Thyroid gland (tissue), 4 donors: ENCODE results near the gene PTGER3. TPM values are rescaled to one million over a fixed set of nuclear protein-coding genes. Genes with fewer than 3 reads are reported as not detected.

ENCODE experiments used
- DNase-seq, 2 donors: peaks; one replicate each; pipeline ENCODE4 v3.0.0-alpha.2; 2019
- H3K27ac ChIP-seq, 3 donors: fragments of 200-600 bp; sonication (generic); 1 replicate in 2 of 3; 2 replicates in 1 of 3; pipeline ENCODE4 v1.5.1; 2016 to 2019; ENCODE audit warnings: mild to moderate bottlenecking in 1 of 3, moderate library complexity in 1 of 3
- H3K27me3 ChIP-seq: fragments of 200-600 bp; sonication (generic); one replicate; pipeline ENCODE4 v1.5.1; 2019
- H3K36me3 ChIP-seq, 2 donors: fragments of 200-600 bp; sonication (generic); one replicate each; pipeline ENCODE4 v1.5.1; 2016 to 2019
- H3K4me1 ChIP-seq, 2 donors: fragments of 200-600 bp; sonication (generic); one replicate each; pipeline ENCODE4 v1.5.1; 2017 to 2019
- H3K4me3 ChIP-seq, 3 donors: fragments of 200-600 bp; sonication (generic); replicated peaks in 1 of 3; 1 replicate in 2 of 3; 2 replicates in 1 of 3; pipeline ENCODE4 v1.5.1; 2016; ENCODE audit warnings: mild to moderate bottlenecking in 1 of 3
- H3K9me3 ChIP-seq: fragments of 200-600 bp; sonication (generic); one replicate; pipeline ENCODE4 v1.5.1; 2017
- POLR2A ChIP-seq, 2 donors: fragments of 450-650 bp; IDR thresholded peaks; one replicate each; pipeline ENCODE4 v1.6.1; 2017; ENCODE audit warnings: antibody characterized with exemption in 2 of 2, mild to moderate bottlenecking in 2 of 2, moderate library complexity in 1 of 2
- WGBS, 2 donors: methylation state at CpG; one replicate each; pipeline ENCODE4 v1.1.5; 2017; 5-methylcytosine and 5-hydroxymethylcytosine counted together
- intact Hi-C: fragments of 100-400 bp; cut with DNase I; formaldehyde crosslinking; loops from one replicate; pipeline ENCODE4 v1.15.1; 2023
- total RNA-seq, 4 donors: library from RNA; depleted of rRNA; stranded (reverse); fragments of >200 nt; gene quantifications; one replicate each; pipeline ENCODE4 v1.2.3, GENCODE V29; 2016
- TF ChIP-seq, protein P1 (sequence below), 6 experiments: fragments of 200-600 bp in 3 of 6; fragments of 450-650 bp in 3 of 6; sonication (generic) in 3 of 6; IDR thresholded peaks; one replicate each; pipeline ENCODE4 v1.5.1; 2016 to 2019; ENCODE audit warnings: antibody characterized with exemption in 6 of 6, mild to moderate bottlenecking in 2 of 6, inconsistent platforms in 1 of 6, moderate library complexity in 1 of 6

The PTGER3 gene
- total RNA-seq: 1 to 10 TPM in 3 of 4 donors, under 1 TPM in 1; 0.39 to 6.4 (median 2.1) TPM

DNA sequence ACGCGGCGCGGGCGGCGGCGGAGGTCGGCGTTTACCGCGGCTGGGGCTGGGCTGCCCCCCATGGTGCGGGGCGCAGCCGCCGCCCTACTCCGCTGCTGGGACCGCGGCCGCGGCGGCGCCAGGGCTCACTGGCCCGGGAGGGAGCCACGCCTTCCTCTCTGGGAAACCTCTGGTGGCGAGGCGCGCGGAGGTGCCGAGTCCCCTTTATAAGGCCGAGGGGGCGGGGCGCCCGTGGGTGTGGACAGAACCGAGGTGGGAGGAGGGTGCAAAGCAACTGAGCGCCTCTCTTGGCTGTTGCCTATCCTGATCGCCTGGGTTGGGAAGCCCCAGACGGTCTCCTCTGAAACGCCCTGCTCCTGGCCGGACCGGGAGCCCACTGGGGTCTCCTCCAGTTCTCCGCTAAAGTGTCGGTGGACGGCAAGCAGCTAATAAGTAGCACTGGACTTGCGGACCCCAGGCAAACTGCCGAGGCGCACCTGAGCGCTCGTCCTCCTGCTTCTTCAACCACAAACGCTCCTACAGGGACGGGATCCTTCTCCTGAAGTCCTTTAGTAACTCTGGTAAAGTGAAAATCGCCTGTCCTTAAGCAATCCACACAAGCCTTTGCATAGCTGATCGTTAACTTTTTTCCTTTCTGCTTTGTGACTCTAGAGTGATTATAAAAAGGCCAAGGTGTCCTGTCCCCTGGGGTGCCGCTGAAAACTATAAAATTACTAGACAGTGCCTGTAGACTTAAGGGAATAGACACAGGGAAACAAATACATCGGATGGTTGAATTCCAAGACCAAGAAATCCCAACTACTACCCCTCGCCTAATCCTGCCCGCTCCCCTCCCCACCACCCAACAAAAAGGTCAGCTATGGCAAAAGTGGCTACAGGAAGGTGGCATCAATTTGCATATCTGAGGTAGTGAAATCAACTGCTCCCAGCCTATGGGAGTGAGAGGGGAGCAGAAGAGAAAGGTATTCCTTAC lies at the start of gene PTGER3:
TSS of gene PTGER3 (minus strand) at position 182 of the 973 bp plus-strand sequence. CDS start 239 bp downstream, outside the sequence.
- Histone ChIP-seq H3K27ac (no peak within 1 kb of the TSS), H3K4me3 (peak within 1 kb of the TSS; percentile 1 to 41 (median 18)), H3K9me3 (no peaks in the 10 kb centered on the region), H3K27me3 (peaks cover 8% of the 10 kb centered on the region), H3K4me1 (peaks cover 5 to 20% of the 10 kb centered on the region in 2 donors), H3K36me3 (no peaks in the 10 kb centered on the region)
- 8 to 23% methylated on average over 12 to 33 of the region's 56 CpGs for WGBS, 2 donors
- TF ChIP-seq POLR2A (IDR thresholded peaks at IDR 0.05): peak in 1 of 2 donors; percentile 12
- TF ChIP-seq, protein P1, sequence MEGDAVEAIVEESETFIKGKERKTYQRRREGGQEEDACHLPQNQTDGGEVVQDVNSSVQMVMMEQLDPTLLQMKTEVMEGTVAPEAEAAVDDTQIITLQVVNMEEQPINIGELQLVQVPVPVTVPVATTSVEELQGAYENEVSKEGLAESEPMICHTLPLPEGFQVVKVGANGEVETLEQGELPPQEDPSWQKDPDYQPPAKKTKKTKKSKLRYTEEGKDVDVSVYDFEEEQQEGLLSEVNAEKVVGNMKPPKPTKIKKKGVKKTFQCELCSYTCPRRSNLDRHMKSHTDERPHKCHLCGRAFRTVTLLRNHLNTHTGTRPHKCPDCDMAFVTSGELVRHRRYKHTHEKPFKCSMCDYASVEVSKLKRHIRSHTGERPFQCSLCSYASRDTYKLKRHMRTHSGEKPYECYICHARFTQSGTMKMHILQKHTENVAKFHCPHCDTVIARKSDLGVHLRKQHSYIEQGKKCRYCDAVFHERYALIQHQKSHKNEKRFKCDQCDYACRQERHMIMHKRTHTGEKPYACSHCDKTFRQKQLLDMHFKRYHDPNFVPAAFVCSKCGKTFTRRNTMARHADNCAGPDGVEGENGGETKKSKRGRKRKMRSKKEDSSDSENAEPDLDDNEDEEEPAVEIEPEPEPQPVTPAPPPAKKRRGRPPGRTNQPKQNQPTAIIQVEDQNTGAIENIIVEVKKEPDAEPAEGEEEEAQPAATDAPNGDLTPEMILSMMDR (IDR thresholded peaks at IDR 0.05): no peak
- peak; percentile 53 to 61 for DNase-seq
- intact Hi-C loops: loop anchor here (5.0 kb wide), 1 partner anchor 361 kb away; no protein-coding TSS in a partner anchor

GRCh38 chr1:71094913-71095312 lies 47.3 kb upstream of the PTGER3 start:
- TF ChIP-seq, protein P1 (IDR thresholded peaks at IDR 0.05): no peak
- no peak for TF ChIP-seq POLR2A (IDR thresholded peaks at IDR 0.05)
- DNase-seq: no peak
- Histone ChIP-seq H3K4me3 (no peak overlapping the region), H3K27me3 (no peaks in the 10 kb centered on the region), H3K4me1 (no peaks in the 10 kb centered on the region), H3K9me3 (no peaks in the 10 kb centered on the region), H3K27ac (no peak overlapping the region), H3K36me3 (no peaks in the 10 kb centered on the region)
- 94 to 98% methylated on average over 2 of the region's 2 CpGs for WGBS, 2 donors
- intact Hi-C loops: no loop called here

- H3K4me3 ChIP-seq: no peak overlapping the region
- intact Hi-C loops: no loop called here
- H3K27ac ChIP-seq: no peak overlapping the region
- H3K4me1 ChIP-seq: no peaks in the 10 kb centered on the region
- no peaks in the 10 kb centered on the region for H3K36me3 ChIP-seq
- DNase-seq: no peak
- TF ChIP-seq, protein P1 (IDR thresholded peaks at IDR 0.05): peak in 2 of 6 experiments; percentile 19 to 22
- TF ChIP-seq POLR2A (IDR thresholded peaks at IDR 0.05): no peak
- no peaks in the 10 kb centered on the region for H3K27me3 ChIP-seq
- 78 to 84% methylated on average over 1 of the region's 1 CpG for WGBS, 2 donors
- H3K9me3 ChIP-seq: no peaks in the 10 kb centered on the region
These were observed 46.3 kb upstream of the PTGER3 start for GRCh38 chr1:71093938-71094337.

DNA sequence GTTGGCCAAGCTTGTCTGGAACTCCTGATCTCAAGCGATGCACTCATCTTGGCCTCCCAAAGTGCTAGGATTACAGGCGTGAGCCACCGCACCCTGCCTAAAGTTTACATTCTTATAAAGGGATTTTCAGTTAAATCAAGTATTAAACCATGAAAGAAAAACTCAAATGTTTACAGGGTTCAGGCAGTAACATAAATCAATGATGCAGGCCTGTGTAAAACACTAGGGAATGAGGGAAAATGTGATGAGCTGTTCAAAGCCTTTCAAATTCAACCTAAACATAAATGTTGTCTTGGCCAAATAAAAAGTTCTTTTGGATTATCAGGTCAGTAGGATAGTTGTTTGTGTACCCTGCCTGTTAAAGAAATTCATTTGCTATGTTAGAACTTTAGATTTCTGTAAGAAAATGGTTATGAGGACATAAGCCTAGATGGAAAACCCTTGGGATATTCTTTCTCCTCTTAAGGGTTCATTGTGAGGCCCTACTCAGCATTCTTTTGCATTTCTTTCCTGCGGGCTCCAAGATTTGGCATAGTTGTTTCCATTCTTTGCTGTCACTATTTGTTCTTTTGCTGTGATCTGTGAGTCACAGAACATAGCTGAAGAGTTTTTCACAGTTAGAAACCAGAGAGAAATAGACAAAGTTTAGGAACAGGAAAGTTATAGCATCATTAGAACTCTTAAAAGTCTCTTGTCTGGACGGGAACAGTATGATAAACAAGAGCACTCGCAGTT lies 42.1 kb upstream of the PTGER3 start:
- Histone ChIP-seq H3K9me3 (no peaks in the 10 kb centered on the region), H3K4me3 (no peak overlapping the region), H3K27me3 (no peaks in the 10 kb centered on the region), H3K36me3 (no peaks in the 10 kb centered on the region), H3K4me1 (no peaks in the 10 kb centered on the region), H3K27ac (no peak overlapping the region)
- TF ChIP-seq, protein P1 (IDR thresholded peaks at IDR 0.05): no peak
- no peak for TF ChIP-seq POLR2A (IDR thresholded peaks at IDR 0.05)
- no peak for DNase-seq
- 84 to 87% methylated on average over 6 of the region's 6 CpGs for WGBS, 2 donors
- intact Hi-C loops: loop anchor here (10.0 kb wide), 1 partner anchor 865 kb away; the partner anchor contains the start of gene SRSF11
